ENCODE results near the gene DEFB114.

The DEFB114 gene

DNA sequence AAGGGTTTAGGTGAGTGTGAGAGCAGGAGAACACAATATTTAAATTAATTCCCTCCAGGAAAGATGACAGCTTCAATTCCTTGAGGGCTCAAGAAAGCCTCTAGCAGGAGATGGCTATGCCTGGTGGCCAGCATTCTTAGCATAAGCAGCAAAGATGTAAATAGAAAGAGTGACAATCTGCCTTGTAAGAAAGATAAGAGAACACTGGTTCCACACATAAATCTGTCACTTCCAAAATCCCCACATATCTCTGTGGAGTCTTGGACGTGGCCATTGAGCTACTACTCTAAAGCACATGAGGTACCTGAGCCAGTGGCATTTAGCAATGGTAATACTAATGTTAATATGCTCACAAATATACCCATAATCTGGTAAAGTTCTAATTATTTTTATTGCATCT is 29.2 kb downstream of the DEFB114 start:
- DNase-seq = no peak

DNA sequence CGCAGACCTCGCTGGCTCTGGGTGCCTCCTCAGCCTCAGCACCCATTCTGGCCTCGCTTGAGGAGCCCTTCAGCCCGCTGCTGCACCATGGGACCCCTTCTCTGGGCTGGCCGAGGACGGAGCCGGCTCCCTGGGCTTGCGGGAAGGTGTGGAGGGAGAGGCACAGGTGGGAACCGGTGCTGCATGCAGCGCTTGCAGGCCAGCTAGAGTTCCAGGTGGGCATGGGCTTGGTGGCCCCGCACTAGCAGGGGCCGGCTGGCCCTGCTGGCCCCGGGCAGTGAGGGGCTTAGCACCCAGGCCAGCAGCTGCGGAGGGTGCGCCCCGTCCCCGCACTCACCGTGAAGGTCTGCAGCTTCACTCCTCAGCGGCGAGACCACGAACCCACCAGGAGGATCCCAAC is 30.4 kb downstream of the DEFB114 start:
- no peak for DNase-seq

DNA sequence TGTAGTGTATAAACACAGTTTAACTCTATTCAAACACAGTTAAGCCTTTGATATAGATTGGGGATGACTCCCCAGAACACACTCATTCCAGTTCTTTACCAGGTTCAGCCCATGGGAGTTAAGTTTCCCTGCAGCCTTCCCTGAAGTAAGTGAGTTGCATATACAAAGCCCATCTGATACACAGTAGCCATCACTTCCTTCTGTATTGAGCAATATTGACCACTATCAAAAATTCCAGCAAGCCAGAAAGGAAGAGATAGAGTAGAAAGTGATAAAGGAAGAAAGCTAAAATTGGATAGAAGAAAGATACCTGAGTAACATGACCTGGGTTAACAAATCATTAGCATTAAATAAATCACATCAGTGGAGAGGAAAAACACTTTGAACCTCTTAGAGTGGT is 34.6 kb downstream of the DEFB114 start:
- no peak for DNase-seq

DNA sequence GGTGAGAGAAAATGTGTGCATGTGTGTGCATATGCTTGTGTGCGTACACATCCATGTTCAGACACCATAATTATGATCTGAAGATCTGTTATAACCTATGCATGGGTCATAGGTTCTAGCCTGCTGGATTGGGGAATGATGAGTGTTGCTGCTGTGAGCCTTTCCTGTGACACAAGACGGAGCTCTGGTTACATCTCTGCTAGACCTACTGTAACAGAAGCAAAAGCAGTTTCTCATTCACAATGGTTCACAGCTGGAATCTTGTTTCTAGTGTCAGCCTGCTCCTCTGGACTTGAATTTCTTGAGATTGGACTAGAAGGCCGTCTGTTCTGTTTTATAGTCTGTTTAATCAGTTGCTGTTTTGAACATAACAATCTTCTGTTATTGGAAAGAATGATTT is 40.1 kb downstream of the DEFB114 start:
- DNase-seq = no peak

DNA sequence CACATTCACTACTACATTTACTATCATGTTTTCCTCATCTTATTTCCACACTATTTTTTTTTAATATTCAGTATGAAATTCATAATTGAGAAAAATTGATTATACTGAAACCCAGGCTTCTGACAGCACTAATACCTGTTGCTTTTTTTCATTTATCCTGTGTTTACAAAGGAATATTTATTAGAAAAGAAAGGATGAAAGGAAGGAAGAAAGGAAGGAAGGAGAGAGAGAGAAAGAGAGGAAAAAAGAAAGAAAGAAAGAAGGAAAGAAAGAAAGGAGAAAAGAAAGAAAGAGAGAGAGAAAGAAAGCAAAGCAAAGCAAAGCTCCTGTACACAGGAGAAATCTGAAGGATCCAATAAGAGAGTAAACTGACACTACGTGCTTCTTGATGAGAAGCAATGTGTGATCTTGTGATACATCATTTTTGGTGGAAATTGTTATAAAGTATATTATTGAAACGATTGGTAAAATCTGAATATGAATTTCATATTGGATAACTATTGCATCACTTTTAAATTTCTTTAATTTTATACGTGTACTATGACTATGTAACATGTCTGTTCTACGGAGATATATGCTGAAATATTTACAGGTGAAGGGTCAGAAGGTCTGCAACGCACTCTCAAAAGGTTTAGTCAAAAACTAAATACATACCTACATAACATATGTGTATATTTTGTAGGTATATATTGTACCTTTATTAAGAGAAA is 43.9 kb downstream of the DEFB114 start:
- DNase-seq = no peak

GRCh38 chr6:49919261-49919660 is 44.7 kb downstream of the DEFB114 start:
- no peak for DNase-seq

- no peak for DNase-seq
Measured at GRCh38 chr6:49918787-49919186, 45.2 kb downstream of the DEFB114 start.

- DNase-seq = no peak
Measured at GRCh38 chr6:49915035-49915434, 48.9 kb downstream of the DEFB114 start.

DNA sequence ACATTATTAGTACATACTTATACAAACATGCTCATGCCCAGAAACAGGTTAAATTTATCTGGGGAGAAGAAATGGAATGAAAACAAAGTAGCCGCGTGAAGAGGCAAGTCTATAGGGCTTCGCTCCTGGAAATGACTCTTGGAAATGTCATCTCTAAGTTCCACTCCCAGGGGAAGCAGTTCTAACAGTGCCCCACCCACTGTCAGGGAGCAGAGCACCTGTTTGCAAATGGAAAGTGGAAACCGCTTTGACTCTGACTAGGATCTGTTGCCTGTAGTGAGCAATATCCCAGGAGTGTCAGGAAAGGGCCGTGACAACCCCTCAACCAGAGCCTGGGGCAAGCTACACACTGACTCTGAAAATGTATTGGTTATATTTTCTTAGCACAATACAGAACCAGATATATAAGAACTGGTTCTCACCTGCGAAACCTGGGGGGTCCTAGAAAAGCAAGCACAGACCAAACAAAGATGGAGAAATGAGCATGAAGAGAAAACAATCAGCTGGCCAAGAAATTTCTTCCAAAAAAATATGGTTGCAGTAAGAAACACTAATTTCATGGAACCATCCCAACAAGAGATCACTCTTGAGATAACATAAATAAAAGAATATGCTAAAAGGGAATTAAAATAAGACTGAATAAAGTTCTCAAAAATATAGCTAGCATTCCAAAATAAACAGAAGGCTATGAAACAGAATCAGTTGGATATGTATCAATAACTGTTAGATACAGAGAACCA is 50.2 kb downstream of the DEFB114 start:
- peak; percentile 38 for DNase-seq

DNA sequence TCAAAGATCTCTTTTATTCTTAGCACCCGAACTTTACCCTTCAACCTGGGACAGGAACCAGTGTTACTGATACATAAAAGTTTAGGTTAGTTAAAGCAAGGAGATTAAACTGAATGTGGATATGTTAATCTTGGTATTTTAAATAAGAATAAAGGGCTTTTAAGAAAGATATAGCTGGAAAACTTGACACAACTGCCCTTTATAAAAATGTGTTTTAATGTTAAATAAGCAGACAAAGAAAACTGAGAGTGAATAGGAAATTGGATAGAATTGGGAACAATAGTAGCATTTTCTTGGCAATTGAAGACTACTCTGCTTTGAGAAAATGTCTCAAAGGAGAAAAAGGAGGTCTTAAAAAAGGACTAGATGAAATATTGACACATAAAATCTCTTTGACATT is 51.8 kb downstream of the DEFB114 start:
- DNase-seq = no peak

- DNase-seq = no peak
Measured at GRCh38 chr6:49911252-49911651, 52.7 kb downstream of the DEFB114 start.

Measured in NCI-H2107 (cell line).